Astrocyte of the spinal cord (primary cell): ENCODE measurements around the gene SLC7A6.
A peak's percentile ranks its signal among the peaks of the same experiment; 100 is the strongest.

Source experiments
- DNase-seq: peaks from one replicate; pipeline ENCODE4 v3.0.0; 2011; ENCODE audit warnings: low read depth, low spot score
- H3K4me3 ChIP-seq: 2 replicates; pipeline ENCODE4 v1.5.1; 2011; ENCODE audit warnings: low read depth, mild to moderate bottlenecking, low read length, moderate library complexity
- CTCF ChIP-seq: IDR thresholded peaks from 2 replicates; pipeline ENCODE4 v1.5.1; 2012; ENCODE audit warnings: low read depth, mild to moderate bottlenecking, low read length, inconsistent platforms
- in situ Hi-C: cut with HindIII; loops from 2 replicates; pipeline ENCODE4 v1.10.0; 2017; ENCODE audit warnings: low sequenced_read_pairs

Gene SLC7A6

DNA sequence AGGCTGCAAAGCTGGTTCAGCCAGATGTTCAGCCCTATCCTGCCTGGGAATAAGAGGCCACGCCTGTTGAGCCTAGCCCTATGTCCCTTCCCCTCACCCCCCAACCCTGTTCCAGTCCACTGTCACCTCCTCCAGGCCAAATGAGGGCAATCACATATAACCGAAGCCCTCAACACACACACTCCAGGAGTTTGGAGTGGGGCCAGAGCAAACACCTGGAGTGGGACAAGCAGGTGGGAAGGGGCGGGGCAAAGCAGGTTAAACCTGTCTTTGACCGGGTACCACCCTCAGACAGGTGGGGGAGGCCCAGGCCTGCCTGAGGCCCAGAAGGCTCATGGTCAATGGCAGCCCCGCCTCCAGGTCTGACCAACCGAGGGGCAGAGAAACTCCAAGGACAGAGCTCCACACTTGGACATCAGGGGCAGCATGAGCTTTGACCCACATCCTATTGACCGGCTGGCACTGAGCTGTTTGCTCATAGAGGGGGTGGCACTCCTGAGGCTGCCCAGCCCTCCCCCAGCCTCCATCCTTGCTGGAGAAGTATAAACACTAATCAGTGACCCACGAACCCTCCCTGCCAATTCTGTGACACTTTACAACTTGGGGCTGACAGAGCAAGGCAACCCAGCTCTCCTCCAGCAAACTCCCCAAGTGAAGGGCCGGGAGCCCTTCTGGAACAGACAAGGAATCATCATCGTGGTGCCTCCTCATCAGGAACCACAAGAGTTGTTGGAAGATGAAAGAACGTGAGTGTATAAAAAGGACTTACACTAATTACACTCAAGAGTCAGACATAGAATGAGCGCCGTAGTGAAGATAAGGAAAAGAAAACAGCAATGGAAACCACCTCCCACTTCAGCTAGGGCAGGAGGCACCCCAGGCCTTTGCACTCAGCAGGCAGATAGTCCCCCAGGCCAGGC, 29.9 kb upstream of the SLC7A6 start:
- no peak for TF ChIP-seq CTCF
- in situ Hi-C loops: no loop called here
- DNase-seq: no peak
- no peak overlapping the region for H3K4me3 ChIP-seq

DNA sequence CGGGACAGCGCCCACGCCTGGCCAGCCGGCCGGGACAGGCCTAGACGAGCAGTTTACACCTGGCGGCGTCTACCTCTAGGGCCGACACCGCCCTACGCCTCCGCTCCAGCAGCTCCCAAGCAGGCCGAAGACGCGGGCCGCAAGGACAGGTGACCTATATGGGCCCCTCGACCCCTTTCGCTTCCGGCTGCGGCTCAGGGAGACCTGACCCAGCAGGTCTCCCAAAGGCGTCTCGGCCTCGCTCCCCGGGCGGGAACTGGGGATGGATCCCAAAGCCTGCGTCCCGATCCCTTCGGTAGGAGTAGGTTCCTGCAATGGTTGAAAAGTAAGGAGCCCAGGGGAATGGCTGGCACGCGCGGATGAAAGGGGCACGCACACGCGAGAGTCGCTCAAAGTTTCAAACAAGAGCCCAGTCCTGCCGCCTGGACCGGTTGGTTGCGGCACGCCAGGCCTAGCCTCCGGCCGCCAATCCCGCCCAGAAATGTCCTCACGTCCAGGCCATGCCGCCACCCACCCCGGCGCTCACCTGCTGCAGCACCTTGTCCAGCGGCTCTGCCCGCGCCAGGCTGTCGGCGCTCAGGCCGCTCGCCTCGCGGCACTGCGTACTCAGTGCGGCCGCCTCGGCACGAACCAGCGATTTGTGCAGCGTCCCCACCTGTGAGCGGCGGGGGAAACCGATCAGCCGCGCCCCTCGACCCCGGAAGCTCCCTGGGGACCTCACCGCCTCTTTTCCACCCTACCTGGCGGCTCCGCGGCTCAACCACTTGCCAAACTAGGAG, 29.0 kb upstream of the SLC7A6 start:
- no peak overlapping the region for H3K4me3 ChIP-seq
- in situ Hi-C loops: no loop called here
- no peak for DNase-seq
- no peak for TF ChIP-seq CTCF

GRCh38 chr16:68235887-68236136, 28.5 kb upstream of the SLC7A6 start, which contains the start of gene ESRP2:
ESRP2 (minus strand) TSS chr16:68236127; CDS start chr16:68236045, 82 bp downstream.
- no peak for DNase-seq
- no peak for TF ChIP-seq CTCF
- in situ Hi-C loops: no loop called here
- H3K4me3 ChIP-seq: peak within 1 kb of the TSS; percentile 43

GRCh38 chr16:68236137-68236825, 28.0 kb upstream of the SLC7A6 start:
- no peak for TF ChIP-seq CTCF
- in situ Hi-C loops: no loop called here
- peak overlapping the region; percentile 18 for H3K4me3 ChIP-seq
- no peak for DNase-seq

GRCh38 chr16:68236826-68237242, 27.5 kb upstream of the SLC7A6 start:
- peak; percentile 56 for DNase-seq
- TF ChIP-seq CTCF: no peak
- in situ Hi-C loops: no loop called here
- H3K4me3 ChIP-seq: peak overlapping the region; percentile 43

- DNase-seq: peak; percentile 98
- in situ Hi-C loops: no loop called here
- no peak for TF ChIP-seq CTCF
- peak overlapping the region; percentile 43 for H3K4me3 ChIP-seq
Observed at GRCh38 chr16:68237243-68238028, 26.9 kb upstream of the SLC7A6 start.
